ENCODE results near the gene P4HB. TPM values are rescaled to one million over a fixed set of nuclear protein-coding genes. Genes with fewer than 3 reads are reported as not detected.

P4HB gene
- total RNA-seq, 1 donor from 2014 or later, result 66.0 TPM

- no peak for FAIRE-seq
- no peak for DNase-seq (ENCODE audit: low spot score in 2 of 2)
These were observed 45.3 kb downstream of the P4HB start for GRCh38 chr17:81814748-81815645.

- FAIRE-seq (no peak), DNase-seq (ENCODE audit: low spot score in 2 of 2) (no peak)
These were observed 46.3 kb downstream of the P4HB start for GRCh38 chr17:81813861-81814683.

- no peak for DNase-seq (ENCODE audit: low spot score in 2 of 2)
- FAIRE-seq, result no peak
These were observed 47.0 kb downstream of the P4HB start for GRCh38 chr17:81813371-81813684.

DNA sequence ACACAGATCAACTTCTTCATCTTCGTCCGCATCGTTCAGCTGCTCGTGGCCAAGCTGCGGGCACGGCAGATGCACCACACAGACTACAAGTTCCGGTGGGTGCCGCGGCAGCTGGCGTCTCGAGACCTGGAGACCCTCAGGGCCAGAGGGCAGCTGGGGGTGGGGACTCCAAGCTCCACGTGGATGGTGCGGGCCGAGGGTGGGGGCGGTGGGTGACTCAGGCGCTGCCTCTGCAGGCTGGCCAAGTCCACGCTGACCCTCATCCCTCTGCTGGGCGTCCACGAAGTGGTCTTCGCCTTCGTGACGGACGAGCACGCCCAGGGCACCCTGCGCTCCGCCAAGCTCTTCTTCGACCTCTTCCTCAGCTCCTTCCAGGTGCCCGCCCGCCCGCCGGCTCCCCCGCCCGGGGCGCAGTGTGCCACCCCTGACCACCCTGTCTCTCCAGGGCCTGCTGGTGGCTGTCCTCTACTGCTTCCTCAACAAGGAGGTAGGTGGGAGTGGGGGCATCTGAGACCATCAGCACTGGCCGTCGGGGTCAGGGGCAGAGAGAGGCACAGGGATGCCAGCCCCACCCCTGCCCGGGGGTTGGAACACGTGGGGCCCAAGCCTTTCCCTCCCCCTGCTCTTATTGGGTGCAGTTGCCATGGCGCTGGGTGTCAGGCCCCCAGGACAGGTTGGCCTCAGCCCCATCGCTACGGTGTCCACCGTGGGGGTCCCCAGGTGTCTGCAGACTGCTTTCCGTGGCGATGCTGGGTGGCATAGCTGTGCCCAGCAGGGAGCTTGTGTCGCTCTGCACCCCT lies 47.6 kb downstream of the P4HB start:
- no peak for DNase-seq (ENCODE audit: low spot score in 2 of 2)
- FAIRE-seq, result no peak

- FAIRE-seq, result no peak
These were observed 48.4 kb downstream of the P4HB start for GRCh38 chr17:81811705-81812570.

GRCh38 chr17:81810892-81811704 lies 49.2 kb downstream of the P4HB start:
- no peak for DNase-seq (ENCODE audit: low spot score in 2 of 2)
- FAIRE-seq, result no peak

More at GRCh38 chr17:81811705-81812570, 48.4 kb downstream of the P4HB start:
- DNase-seq (ENCODE audit: low spot score in 2 of 2), result no peak

- FAIRE-seq (no peak), DNase-seq (ENCODE audit: low spot score in 2 of 2) (no peak)
These were observed 49.9 kb downstream of the P4HB start for GRCh38 chr17:81810476-81810875.

GRCh38 chr17:81809556-81809998 lies 50.8 kb downstream of the P4HB start:
- DNase-seq (ENCODE audit: low spot score in 2 of 2), result no peak

DNA sequence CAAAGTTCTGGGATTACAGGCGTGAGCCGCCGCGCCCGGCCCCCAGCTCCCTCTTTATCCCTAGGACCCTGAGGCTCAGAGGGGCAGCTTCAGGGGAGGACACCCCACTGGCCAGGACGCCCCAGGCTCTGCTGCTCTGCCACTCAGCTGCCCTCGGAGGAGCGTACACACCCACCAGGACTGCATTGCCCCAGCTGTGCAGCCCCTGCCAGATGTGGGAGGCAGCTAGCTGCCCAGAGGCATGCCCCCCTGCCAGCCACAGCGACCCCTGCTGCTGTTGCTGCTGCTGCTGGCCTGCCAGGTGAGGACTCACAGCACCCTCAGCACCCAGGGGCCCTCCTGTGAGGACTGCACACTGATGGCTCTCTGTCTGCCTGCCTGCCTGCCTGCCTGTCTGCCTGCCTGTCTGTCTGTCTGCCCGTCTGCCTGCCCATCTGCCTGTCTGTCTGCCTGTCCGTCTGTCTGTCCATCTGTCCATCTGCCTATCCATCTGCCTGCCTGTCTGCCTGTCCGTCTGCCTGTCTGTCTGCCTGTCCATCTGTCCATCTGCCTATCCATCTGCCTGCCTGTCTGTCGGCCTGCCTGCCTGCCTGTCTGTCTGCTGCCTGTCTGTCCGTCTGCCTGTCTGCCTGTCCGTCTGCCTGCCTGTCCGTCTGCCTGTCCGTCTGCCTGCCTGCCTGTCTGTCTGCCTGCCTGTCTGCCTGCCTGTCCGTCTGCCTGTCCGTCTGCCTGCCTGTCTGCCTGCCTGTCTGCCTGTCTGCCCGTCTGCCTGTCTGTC lies 51.4 kb downstream of the P4HB start:
- no peak for FAIRE-seq

More at GRCh38 chr17:81809556-81809998, 50.8 kb downstream of the P4HB start:
- FAIRE-seq, result no peak

DNA sequence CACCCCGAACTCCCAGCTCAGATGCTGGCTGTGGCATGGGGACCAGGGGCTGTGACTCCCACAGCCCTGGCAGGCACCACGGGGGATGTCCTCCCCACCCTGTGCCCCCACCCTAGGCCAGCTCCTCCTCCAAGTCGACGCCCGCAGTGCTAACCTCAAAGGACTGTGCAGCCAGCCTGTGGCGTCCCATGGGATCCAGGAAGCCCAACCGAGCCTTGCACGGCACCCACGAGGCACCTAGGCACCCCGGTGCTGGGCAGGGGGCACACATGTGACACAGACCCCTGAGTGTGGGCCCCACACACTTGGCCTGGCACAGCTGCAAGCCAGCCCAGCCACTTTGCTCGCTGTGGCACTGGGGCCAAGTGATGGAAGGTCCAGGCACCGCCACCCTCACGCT lies 52.5 kb downstream of the P4HB start:
- DNase-seq (ENCODE audit: low spot score in 2 of 2) (no peak), FAIRE-seq (no peak)

More for the DNA sequence above, 51.4 kb downstream of the P4HB start:
- DNase-seq (ENCODE audit: low spot score in 2 of 2), result no peak

DNA sequence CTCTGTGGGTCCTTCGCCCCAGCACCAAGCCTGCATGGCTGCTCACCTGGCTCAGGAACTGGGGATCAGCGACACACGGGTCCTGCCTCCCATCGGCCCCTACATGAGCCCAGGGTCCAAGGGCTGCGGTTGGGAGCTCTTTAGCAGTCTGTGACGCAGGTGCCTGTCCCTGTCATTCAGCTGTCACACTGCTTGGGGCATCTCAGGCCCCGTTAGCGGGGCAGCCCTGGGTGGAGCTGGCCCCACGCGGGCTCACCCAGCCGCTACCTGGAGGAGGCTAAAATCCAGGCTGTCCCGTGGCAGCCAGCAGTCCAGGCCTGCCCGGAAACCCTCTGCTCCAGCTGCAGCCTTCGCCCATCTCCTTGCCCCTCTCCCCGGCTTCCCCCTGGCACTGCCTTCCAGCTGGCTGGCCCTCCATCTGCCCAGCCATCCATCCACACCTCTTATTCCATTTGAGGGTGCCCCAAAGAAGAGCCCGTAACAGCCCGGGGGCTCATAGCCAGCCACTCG lies 53.1 kb downstream of the P4HB start:
- no peak for DNase-seq (ENCODE audit: low spot score in 2 of 2)
- FAIRE-seq, result no peak

GRCh38 chr17:81806461-81807209 lies 53.7 kb downstream of the P4HB start:
- FAIRE-seq (no peak), DNase-seq (ENCODE audit: low spot score in 2 of 2) (no peak)

GRCh38 chr17:81805707-81806460 lies 54.5 kb downstream of the P4HB start:
- FAIRE-seq, result no peak

GRCh38 chr17:81804559-81805399 lies 55.6 kb downstream of the P4HB start:
- no peak for FAIRE-seq

More at GRCh38 chr17:81805707-81806460, 54.5 kb downstream of the P4HB start:
- no peak for DNase-seq (ENCODE audit: low spot score in 2 of 2)

More at GRCh38 chr17:81804559-81805399, 55.6 kb downstream of the P4HB start:
- DNase-seq (ENCODE audit: low spot score in 2 of 2), result no peak

All from frontal cortex (tissue), 4 donors.